DMS 273 (cell line): Measurements from ENCODE around the gene ASPRV1.

ENCODE experiments used
- DNase-seq: peaks from one replicate; lab custom pipeline; 2025; ENCODE audit not compliant: unreplicated experiment; lab: John Stamatoyannopoulos, UW

The ASPRV1 gene

GRCh38 chr2:69989009-69989408 lies 27.6 kb upstream of the ASPRV1 start:
- DNase-seq, result no peak

DNA sequence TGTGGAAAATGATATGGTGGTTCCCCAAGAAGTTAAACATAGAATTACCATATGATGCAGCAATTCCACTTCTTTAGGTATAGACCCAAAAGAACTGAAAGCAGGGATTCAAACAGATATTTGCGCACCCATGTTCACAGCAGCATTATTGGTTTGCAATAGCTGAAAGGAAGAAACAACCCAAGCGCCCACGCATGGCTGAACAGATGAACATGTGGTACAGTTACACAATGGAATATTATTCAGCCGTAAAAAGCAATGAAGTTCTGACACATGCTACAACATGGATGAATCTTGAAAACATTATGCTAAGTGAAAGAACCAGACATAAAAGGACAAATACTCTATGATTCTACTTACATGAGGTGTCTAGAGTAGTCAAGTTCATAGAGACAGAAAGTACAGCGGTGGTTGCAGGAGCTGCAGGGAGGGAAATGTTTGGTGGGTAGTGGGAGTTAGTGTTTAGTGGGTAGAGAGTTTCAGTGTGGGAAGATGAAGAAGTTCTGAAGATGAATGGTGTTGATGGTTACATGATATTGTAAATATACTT lies 26.7 kb upstream of the ASPRV1 start:
- DNase-seq, result no peak

DNA sequence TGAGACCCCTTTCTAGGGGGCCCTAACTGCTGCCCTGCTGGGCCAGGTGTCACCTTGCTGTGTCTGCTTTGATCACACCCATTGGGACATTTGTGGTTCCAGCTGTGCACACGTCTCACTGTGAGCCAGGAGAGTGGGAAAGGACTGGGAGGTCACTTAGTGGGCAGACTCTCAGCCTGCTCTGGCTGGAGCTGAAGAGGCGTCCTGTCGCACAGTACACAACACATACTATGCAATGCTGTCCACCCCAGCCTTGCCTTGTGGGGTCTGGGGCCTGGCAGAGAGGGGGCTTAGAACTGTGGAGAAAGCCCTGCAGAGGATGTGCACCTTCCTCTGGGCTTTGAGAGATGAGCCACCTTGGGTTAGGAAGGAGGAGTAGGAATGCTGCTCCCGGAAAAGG lies 25.3 kb upstream of the ASPRV1 start:
- DNase-seq, result no peak

DNA sequence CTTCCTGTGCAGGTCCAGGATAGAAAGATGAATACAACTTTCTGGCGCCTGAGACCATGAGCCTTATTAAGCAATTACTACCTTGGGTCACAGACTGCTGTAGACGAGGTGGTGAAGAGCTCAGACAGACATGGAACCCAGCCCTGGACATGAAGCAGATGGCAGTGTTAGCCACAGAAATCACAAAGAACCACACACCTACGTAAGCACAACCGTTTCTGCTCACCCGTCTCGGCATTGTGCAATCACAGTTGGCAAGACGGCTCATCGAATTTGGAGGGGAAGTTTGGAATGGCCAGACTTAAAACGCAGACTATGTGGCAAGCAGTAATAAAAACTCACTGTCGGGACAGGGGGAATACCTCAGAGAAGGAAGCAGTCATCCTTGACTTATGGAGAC lies 24.3 kb upstream of the ASPRV1 start:
- no peak for DNase-seq

DNA sequence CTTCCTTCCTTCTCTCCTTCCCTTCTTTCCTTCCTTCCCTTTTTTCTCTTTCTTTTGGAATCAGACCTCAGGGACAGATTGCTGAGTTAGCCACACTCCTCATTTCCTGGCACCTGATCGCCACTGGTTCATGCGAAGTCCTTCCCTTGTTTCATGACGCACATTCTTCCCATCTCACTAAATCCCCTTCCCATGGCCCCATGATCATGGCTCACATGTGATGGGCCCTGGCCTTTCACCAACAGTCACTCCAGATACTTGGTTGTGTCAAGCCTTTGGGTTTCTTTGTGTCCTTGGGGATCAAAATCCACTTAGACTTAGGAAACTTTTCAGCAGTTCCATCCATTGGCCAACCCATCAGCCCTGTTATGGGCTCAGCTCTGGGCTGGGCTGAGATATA lies 23.8 kb upstream of the ASPRV1 start:
- DNase-seq, result no peak

DNA sequence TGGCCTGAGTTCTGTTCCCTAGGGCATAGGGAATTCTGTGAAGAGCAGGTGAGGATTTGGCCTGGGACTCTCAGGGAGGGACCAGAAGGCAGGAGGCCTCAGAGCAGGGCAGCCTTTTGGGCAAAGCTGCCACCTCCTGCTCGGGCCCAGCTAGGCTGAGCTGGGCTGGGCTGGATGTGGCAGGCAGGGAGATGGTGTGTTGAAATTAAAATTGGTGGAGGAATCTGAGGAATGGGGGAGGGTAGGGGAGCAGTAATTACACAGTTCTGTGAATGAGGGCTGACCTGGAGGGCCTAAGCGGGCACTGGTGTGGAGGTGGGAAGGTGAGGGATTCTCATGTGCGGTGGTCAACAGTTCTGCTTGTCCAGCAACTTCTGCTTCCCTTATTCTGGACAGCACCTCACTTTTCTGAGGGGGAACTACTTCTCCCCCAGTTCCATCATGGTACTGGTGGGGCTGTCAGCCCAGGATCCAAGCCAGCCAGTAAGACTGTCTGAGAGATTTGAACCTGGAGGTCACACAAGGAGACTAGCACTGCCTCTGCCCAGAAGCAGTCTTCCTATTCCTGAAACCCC lies 22.0 kb upstream of the ASPRV1 start:
- DNase-seq, result no peak

DNA sequence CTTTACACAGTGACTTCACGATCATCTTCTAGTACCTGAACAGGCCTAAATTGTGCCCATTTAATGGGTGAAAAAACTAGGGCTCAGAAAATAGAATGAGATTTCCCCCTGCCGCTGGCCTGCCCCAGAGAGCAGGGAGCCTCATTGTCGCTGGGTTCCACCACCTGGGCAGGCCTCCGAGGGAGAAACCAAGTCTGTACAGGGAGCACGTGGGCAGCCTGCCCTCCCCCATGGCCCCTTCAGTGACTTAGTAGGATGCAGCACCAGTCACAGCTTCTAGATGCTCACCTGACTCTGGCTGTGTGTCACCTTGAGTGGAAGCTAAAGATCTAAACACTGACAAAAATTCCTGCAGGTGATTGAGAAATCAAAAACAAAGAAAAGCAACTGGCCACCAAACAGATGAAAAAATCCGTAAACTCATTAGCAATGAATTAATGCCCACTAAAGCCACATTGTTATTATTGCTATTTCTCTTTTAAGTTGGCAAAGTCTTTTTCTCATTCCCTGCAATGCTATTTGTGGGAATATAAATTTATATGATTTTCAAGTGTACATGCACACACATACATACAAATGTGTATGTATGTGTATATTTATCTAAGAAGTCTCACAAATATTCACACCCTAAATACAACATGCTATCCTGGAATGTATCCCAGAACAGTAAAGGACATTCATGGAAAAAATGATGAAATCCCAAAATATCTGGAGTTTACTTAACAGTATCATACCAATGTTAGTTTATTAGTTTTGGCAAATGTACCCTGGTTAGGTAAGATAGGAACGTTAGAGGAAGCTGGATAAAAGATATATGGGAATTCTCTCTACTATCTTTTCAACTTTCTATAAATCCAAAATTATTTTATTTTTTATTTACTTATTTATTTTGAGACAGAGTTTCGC lies 18.7 kb upstream of the ASPRV1 start:
- no peak for DNase-seq

DNA sequence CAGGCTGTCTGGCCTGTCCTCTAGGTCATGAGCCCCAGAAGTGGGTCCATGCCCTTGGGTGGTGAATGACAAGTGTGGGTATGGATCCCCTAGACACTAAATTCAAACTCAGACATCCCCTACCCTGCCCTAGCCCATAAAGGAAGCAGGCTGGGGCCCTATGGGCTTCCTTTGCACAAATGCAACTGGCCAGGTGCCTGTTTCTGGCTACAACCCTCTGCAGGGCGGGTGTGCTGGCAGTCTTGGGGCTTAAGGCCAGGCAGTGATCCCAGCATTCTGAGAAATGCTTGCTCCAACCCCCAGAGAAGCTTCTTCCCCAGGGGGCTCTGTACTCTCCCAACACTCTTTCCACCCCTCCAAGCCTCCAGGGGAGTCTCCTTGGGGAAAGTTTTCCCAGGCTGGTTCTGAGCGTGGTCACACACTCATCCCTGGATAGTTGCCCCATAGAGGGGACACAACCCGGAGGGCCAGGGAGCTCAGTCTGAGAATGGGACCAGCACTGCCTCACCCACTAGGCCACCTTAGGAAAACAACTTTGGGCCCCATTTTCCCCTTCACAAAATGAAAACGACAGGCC lies 16.6 kb upstream of the ASPRV1 start:
- no peak for DNase-seq

- DNase-seq, result no peak
Measured at GRCh38 chr2:69977186-69977585, 15.8 kb upstream of the ASPRV1 start.

GRCh38 chr2:69975853-69976462 lies 14.5 kb upstream of the ASPRV1 start:
- no peak for DNase-seq

DNA sequence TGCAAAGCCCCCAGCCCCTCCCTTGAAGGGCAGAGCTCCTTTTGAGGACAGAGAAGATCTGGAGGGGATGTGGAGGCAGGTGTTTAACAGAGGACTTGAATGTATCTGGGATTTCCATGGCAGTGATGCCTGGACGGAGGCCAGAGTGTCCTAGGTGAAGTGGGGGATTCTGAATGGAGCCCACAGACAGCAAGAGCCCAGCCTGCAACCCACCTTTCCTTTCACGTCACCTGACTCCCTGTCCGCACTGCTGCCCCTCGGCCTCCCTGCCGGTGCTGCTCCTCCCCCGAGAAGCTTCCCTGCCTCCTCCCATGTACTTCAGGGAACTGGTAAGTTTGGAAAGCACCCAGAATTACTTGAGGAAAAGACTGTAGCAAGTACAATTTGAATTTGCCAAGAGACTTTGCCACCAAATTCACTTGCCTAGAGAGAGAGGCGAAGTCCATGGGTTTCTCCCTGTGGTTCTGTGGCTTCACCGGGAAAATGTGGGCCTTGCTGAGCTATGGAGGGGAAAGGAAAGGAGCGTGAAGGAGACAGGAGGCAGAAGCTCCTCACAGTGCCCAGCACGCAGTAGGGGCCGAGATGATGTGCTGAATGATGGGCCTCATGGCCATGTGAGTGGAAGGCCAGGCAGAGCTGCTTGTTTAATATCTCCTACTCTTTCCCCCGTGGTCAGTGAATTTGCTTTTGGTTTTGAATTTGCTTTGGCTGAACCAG lies 13.9 kb upstream of the ASPRV1 start:
- DNase-seq, result no peak

DNA sequence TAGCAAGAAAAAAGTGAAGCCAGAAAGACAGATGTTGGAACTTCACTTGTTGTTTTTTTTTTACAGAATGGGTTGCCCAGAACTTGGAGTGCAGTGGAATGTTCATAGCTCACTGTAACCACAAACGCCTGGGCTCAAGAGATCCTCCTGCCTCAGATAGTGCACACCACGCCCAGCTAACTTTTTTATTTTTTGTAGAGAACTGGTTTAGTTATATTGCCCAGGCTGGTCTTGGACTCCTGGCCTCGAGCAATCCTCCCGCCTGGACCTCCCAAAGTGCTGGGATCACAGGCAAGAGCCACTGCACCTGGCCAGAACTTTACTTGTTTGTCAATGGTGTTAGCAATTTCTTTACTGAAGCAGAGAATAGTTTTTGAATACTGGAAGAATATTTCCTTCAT lies 11.9 kb upstream of the ASPRV1 start:
- no peak for DNase-seq

GRCh38 chr2:69972822-69973221 lies 11.4 kb upstream of the ASPRV1 start:
- DNase-seq, result no peak

- DNase-seq, result no peak
Measured at GRCh38 chr2:69969991-69970390, 8.6 kb upstream of the ASPRV1 start.

DNA sequence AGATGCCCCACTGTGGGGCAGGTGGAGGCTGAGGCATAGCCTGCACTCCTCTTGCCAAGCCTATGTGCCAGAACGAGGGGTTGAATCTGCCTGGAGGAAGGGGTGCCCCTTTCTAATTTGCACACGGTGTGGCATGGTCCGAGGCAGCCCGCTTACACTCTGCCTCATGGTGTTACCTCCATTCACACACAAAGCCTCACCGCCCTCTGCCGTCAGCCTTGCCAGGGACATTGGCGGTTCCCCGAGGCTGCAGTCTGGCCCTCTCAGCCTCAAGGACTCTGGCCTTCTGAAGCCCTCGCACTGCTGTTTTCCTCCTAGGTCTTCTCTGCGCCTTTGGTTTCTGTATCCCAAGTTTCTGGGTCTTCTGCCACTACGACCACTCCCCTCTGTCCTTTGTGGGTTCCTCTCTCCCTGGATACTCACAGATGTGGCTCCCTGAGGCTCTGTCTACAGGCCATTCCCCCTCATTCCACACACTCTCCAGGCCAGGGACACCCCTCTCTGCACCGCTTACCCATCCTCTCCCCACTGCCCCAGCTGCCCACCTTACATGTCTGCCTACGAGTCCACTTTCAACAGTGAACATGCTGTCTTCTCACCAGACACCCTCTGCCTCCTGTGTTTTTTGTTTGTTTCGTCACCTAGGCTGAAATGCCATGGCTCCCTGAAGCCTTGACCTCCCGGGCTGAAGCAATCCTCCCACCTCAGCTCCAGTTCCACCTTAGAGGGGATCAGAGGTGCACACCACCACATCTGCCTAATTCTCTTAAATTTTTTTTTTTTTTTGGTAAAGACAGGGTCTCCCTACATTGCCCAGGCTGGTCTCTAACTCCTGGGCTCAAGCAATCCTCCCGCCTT lies 7.9 kb upstream of the ASPRV1 start:
- DNase-seq, result no peak

- DNase-seq, result no peak
Measured at GRCh38 chr2:69968609-69969008, 7.2 kb upstream of the ASPRV1 start.

GRCh38 chr2:69966496-69966895 lies 5.1 kb upstream of the ASPRV1 start:
- DNase-seq, result no peak

DNA sequence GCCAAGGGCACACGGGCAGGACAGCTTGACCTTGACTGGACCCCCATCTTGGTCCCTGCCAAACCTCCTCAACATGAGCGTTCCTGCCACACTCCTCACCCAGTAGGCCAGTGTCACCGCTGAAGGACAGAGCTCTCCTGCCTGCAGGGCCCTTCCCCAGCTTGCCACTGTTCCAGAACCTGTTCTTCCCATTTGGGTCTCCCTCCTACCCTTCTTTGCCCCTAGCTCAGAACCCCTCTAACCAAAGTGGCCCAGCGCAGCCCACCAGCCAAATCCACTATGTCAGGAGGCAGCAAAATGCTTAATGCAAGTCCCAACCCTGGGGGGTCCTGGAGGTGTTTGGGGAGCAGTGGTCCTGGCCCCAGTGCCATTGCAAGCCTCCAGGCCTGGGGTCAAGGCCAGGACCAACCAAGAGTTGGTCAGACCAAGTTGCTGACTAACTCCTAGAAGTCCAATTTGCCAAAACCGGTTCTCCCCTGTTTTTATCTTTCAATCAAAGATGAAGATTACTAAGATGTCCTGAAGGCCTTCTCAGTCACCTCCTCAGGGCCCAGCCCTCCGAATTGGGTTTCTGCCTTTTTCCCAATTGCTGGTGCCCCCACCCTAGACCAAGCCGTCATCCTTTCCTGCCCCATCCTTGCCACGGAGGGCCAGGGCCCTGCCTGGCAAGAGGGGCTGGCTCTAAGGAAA lies 4.5 kb upstream of the ASPRV1 start:
- no peak for DNase-seq

DNA sequence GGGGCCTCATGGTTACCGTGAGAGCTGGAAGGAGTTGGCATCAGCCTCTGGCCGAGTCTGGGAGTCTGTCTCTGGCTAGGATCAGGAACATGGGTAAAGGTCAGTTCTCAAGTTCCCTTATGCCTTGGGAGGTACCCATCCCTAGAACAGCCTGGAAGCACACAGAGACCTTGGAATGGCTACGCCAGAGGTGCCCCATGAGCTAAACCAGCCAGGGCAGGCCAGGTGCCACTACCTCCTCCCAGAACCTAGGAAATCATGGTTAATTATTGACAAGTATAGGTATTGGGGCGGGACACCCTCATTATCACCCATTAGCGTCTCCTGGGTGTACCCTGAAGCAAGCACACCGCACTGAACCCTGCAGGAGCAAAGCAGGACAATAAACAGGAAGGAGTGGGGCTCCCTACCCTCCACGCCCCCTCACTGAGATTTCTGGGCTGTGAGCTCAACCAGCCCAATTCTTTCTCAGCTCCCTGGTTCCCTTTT lies 3.0 kb upstream of the ASPRV1 start:
- no peak for DNase-seq
